SH-SY5Y (cell line): Measurements from ENCODE around the gene DCAF10.

Source experiments
- GATA2 ChIP-seq: IDR thresholded peaks from 2 replicates; pipeline ENCODE4 v1.6.1; 2011; ENCODE audit warnings: mild to moderate bottlenecking, low read depth, low read length
- GATA3 ChIP-seq: IDR thresholded peaks from 2 replicates; pipeline ENCODE4 v1.6.1; 2011; ENCODE audit warnings: low read depth, mild to moderate bottlenecking, low read length, moderate library complexity

- no peak for TF ChIP-seq GATA2
- no peak for TF ChIP-seq GATA3
These were observed 47.7 kb upstream of the DCAF10 start for GRCh38 chr9:37752642-37753488.
